ENCODE measurements around the gene GAMT.
A peak's percentile ranks its signal among the peaks of the same experiment; 100 is the strongest.

The GAMT gene

GRCh38 chr19:1401138-1401888, at the start of gene GAMT:
GAMT (minus strand) TSS chr19:1401542; CDS start chr19:1401476, 66 bp downstream.
- H3K4me1 ChIP-seq (ENCODE audit: control insufficient read depth in 1 of 2, insufficient read depth in 2 of 2, low read length in 2 of 2), result peaks cover 6 to 25% of the 10 kb centered on the region in 2 donors

GRCh38 chr19:1449467-1450442, 48.4 kb upstream of the GAMT start, which contains the start of gene APC2:
APC2 (plus strand) TSS chr19:1450121; CDS start chr19:1453002, 2,881 bp downstream.
- no peak within 1 kb of the TSS for H3K9ac ChIP-seq (ENCODE audit: low read depth in 1 of 2, low read length in 2 of 2)
- no peaks in the 10 kb centered on the region for H3K36me3 ChIP-seq (ENCODE audit: control insufficient read depth in 1 of 2, insufficient read depth in 2 of 2, low read length in 2 of 2)
- peaks cover 74 to 75% of the 10 kb centered on the region in 2 donors for H3K27me3 ChIP-seq (ENCODE audit: control insufficient read depth in 1 of 2, insufficient read depth in 2 of 2, low read length in 2 of 2)
- peaks cover 0 to 10% of the 10 kb centered on the region in 2 donors for H3K4me1 ChIP-seq (ENCODE audit: control insufficient read depth in 1 of 2, insufficient read depth in 2 of 2, low read length in 2 of 2)
- H3K27ac ChIP-seq (ENCODE audit: low read depth, low read length), result no peak within 1 kb of the TSS
- H3K4me3 ChIP-seq (ENCODE audit: low read depth in 1 of 2, low read length in 2 of 2), result no peak within 1 kb of the TSS
- H3K9me3 ChIP-seq (ENCODE audit: control insufficient read depth in 1 of 2, low read length in 2 of 2), result no peaks in the 10 kb centered on the region

More at GRCh38 chr19:1401138-1401888, at the start of gene GAMT:
- H3K9ac ChIP-seq (ENCODE audit: low read depth in 1 of 2, low read length in 2 of 2), result peak within 1 kb of the TSS; percentile 18 to 25
- H3K27ac ChIP-seq (ENCODE audit: low read depth, low read length), result no peak within 1 kb of the TSS
- H3K27me3 ChIP-seq (ENCODE audit: control insufficient read depth in 1 of 2, insufficient read depth in 2 of 2, low read length in 2 of 2), result peaks cover 9 to 44% of the 10 kb centered on the region in 2 donors
- H3K36me3 ChIP-seq (ENCODE audit: control insufficient read depth in 1 of 2, insufficient read depth in 2 of 2, low read length in 2 of 2), result no peaks in the 10 kb centered on the region
- H3K9me3 ChIP-seq (ENCODE audit: control insufficient read depth in 1 of 2, low read length in 2 of 2), result no peaks in the 10 kb centered on the region
- peak within 1 kb of the TSS; percentile 47 to 60 for H3K4me3 ChIP-seq (ENCODE audit: low read depth in 1 of 2, low read length in 2 of 2)

GRCh38 chr19:1447944-1448343, 46.6 kb upstream of the GAMT start:
- peaks cover 0 to under 1% of the 10 kb centered on the region in 2 donors for H3K36me3 ChIP-seq (ENCODE audit: control insufficient read depth in 1 of 2, insufficient read depth in 2 of 2, low read length in 2 of 2)

GRCh38 chr19:1447504-1447903, 46.2 kb upstream of the GAMT start:
- H3K27ac ChIP-seq (ENCODE audit: low read depth, low read length), result no peak overlapping the region
- H3K4me1 ChIP-seq (ENCODE audit: control insufficient read depth in 1 of 2, insufficient read depth in 2 of 2, low read length in 2 of 2), result peaks cover 0 to 4% of the 10 kb centered on the region in 2 donors
- H3K9ac ChIP-seq (ENCODE audit: low read depth in 1 of 2, low read length in 2 of 2), result no peak overlapping the region
- H3K27me3 ChIP-seq (ENCODE audit: control insufficient read depth in 1 of 2, insufficient read depth in 2 of 2, low read length in 2 of 2), result peaks cover 56 to 58% of the 10 kb centered on the region in 2 donors
- no peak overlapping the region for H3K4me3 ChIP-seq (ENCODE audit: low read depth in 1 of 2, low read length in 2 of 2)
- peaks cover 0 to 5% of the 10 kb centered on the region in 2 donors for H3K36me3 ChIP-seq (ENCODE audit: control insufficient read depth in 1 of 2, insufficient read depth in 2 of 2, low read length in 2 of 2)
- H3K9me3 ChIP-seq (ENCODE audit: control insufficient read depth in 1 of 2, low read length in 2 of 2), result no peaks in the 10 kb centered on the region

More at GRCh38 chr19:1447944-1448343, 46.6 kb upstream of the GAMT start:
- Histone ChIP-seq H3K9ac (ENCODE audit: low read depth in 1 of 2, low read length in 2 of 2) (no peak overlapping the region), H3K27ac (ENCODE audit: low read depth, low read length) (no peak overlapping the region), H3K9me3 (ENCODE audit: control insufficient read depth in 1 of 2, low read length in 2 of 2) (no peaks in the 10 kb centered on the region), H3K4me1 (ENCODE audit: control insufficient read depth in 1 of 2, insufficient read depth in 2 of 2, low read length in 2 of 2) (peaks cover 0 to 4% of the 10 kb centered on the region in 2 donors), H3K4me3 (ENCODE audit: low read depth in 1 of 2, low read length in 2 of 2) (no peak overlapping the region), H3K27me3 (ENCODE audit: control insufficient read depth in 1 of 2, insufficient read depth in 2 of 2, low read length in 2 of 2) (peaks cover 61 to 62% of the 10 kb centered on the region in 2 donors)

- Histone ChIP-seq H3K4me3 (ENCODE audit: low read depth in 1 of 2, low read length in 2 of 2) (no peak overlapping the region), H3K36me3 (ENCODE audit: control insufficient read depth in 1 of 2, insufficient read depth in 2 of 2, low read length in 2 of 2) (peaks cover 0 to 11% of the 10 kb centered on the region in 2 donors), H3K27ac (ENCODE audit: low read depth, low read length) (no peak overlapping the region), H3K9me3 (ENCODE audit: control insufficient read depth in 1 of 2, low read length in 2 of 2) (no peaks in the 10 kb centered on the region), H3K9ac (ENCODE audit: low read depth in 1 of 2, low read length in 2 of 2) (no peak overlapping the region), H3K27me3 (ENCODE audit: control insufficient read depth in 1 of 2, insufficient read depth in 2 of 2, low read length in 2 of 2) (peaks cover 50 to 52% of the 10 kb centered on the region in 2 donors), H3K4me1 (ENCODE audit: control insufficient read depth in 1 of 2, insufficient read depth in 2 of 2, low read length in 2 of 2) (peaks cover 0 to 4% of the 10 kb centered on the region in 2 donors)
Measured at GRCh38 chr19:1446713-1447481, 45.6 kb upstream of the GAMT start.

GRCh38 chr19:1445932-1446712, 44.8 kb upstream of the GAMT start:
- Histone ChIP-seq H3K4me3 (ENCODE audit: low read depth in 1 of 2, low read length in 2 of 2) (no peak overlapping the region), H3K9ac (ENCODE audit: low read depth in 1 of 2, low read length in 2 of 2) (no peak overlapping the region), H3K27me3 (ENCODE audit: control insufficient read depth in 1 of 2, insufficient read depth in 2 of 2, low read length in 2 of 2) (peaks cover 43 to 47% of the 10 kb centered on the region in 2 donors), H3K9me3 (ENCODE audit: control insufficient read depth in 1 of 2, low read length in 2 of 2) (no peaks in the 10 kb centered on the region), H3K36me3 (ENCODE audit: control insufficient read depth in 1 of 2, insufficient read depth in 2 of 2, low read length in 2 of 2) (peaks cover 0 to 17% of the 10 kb centered on the region in 2 donors), H3K4me1 (ENCODE audit: control insufficient read depth in 1 of 2, insufficient read depth in 2 of 2, low read length in 2 of 2) (peaks cover 0 to 4% of the 10 kb centered on the region in 2 donors), H3K27ac (ENCODE audit: low read depth, low read length) (no peak overlapping the region)

GRCh38 chr19:1445185-1445931, 44.0 kb upstream of the GAMT start:
- Histone ChIP-seq H3K4me1 (ENCODE audit: control insufficient read depth in 1 of 2, insufficient read depth in 2 of 2, low read length in 2 of 2) (peaks cover 3 to 4% of the 10 kb centered on the region in 2 donors), H3K36me3 (ENCODE audit: control insufficient read depth in 1 of 2, insufficient read depth in 2 of 2, low read length in 2 of 2) (peaks cover 7 to 25% of the 10 kb centered on the region in 2 donors), H3K4me3 (ENCODE audit: low read depth in 1 of 2, low read length in 2 of 2) (peak overlapping the region; percentile 52 to 62), H3K27ac (ENCODE audit: low read depth, low read length) (no peak overlapping the region), H3K9me3 (ENCODE audit: control insufficient read depth in 1 of 2, low read length in 2 of 2) (no peaks in the 10 kb centered on the region), H3K27me3 (ENCODE audit: control insufficient read depth in 1 of 2, insufficient read depth in 2 of 2, low read length in 2 of 2) (peaks cover 35 to 39% of the 10 kb centered on the region in 2 donors), H3K9ac (ENCODE audit: low read depth in 1 of 2, low read length in 2 of 2) (peak overlapping the region in 1 of 2 donors; percentile 4)

GRCh38 chr19:1441677-1442438, 40.5 kb upstream of the GAMT start:
- Histone ChIP-seq H3K4me1 (ENCODE audit: control insufficient read depth in 1 of 2, insufficient read depth in 2 of 2, low read length in 2 of 2) (peaks cover 10 to 26% of the 10 kb centered on the region in 2 donors), H3K36me3 (ENCODE audit: control insufficient read depth in 1 of 2, insufficient read depth in 2 of 2, low read length in 2 of 2) (peaks cover 9 to 35% of the 10 kb centered on the region in 2 donors), H3K27me3 (ENCODE audit: control insufficient read depth in 1 of 2, insufficient read depth in 2 of 2, low read length in 2 of 2) (peaks cover 6 to 9% of the 10 kb centered on the region in 2 donors), H3K9me3 (ENCODE audit: control insufficient read depth in 1 of 2, low read length in 2 of 2) (no peaks in the 10 kb centered on the region), H3K27ac (ENCODE audit: low read depth, low read length) (no peak overlapping the region), H3K4me3 (ENCODE audit: low read depth in 1 of 2, low read length in 2 of 2) (no peak overlapping the region), H3K9ac (ENCODE audit: low read depth in 1 of 2, low read length in 2 of 2) (no peak overlapping the region)

Data from duodenal mucosa (tissue), 2 donors.